ENCODE measurements around the gene CRKL.
A peak's percentile ranks its signal among the peaks of the same experiment; 100 is the strongest.

The CRKL gene

DNA sequence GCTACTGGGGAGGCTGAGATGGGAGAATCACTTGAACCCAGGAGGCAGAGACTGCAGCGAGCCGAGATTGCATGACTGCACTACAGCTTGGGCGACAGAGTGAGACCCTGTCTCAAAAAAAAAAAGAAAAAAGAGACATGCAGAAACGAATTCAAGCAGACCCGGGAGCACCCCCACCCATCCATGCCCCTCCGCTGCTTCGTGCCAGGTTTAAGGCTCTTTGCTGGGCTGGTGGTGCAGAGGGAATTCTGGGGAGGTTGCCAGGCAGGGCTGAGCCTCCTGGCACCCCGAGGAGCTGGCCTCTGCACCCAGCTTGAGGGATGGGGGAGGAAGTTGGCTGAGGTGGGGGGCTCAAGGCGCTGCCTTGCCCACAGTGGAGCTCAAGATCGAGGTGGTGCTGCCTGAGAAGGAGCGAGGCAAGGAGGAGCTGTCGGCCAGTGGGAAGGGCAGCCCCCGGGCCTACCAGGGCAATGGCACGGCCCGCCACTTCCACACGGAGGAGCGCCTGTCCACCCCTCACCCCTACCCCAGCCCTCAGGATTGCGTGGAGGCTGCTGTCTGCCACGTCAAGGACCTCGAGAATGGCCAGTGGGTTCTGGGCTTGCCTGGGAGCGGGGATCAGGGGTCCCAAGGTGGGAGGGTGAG, 55.8 kb downstream of the CRKL start:
- TF ChIP-seq, protein P1, sequence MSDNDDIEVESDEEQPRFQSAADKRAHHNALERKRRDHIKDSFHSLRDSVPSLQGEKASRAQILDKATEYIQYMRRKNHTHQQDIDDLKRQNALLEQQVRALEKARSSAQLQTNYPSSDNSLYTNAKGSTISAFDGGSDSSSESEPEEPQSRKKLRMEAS (IDR thresholded peaks at IDR 0.05), result no peak

DNA sequence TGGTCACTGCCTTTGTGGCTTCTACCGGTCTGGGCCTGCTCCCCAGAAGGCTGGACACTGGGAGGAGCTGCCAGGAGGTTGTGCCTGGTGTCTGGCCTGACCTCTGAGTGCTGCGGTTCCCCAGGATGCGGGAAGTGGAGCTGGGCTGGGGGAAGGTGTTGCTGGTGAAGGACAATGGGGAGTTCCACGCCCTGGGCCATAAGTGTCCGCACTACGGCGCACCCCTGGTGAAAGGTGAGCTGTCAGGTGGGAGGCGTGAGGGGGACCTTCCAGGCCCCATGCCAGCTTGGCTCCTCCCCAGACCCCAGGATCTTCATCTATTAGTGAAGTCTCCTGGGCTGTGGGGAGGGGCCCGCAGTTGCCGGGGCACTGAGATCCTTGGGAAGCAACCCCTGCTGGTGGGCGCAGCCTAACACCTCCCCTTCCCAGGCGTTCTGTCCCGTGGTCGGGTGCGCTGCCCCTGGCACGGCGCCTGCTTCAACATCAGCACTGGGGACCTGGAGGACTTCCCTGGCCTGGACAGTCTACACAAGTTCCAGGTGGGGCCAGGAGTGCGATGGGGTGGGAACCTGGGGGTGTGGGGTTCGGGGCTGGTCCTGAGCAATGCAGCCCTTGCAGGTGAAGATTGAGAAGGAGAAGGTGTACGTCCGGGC, 56.6 kb downstream of the CRKL start:
- TF ChIP-seq ZBTB7A (IDR thresholded peaks at IDR 0.05; ENCODE audit: low read depth) (0 out of 2 replicates have a peak, but pooled peaks have one; percentile 36), CEBPB (IDR thresholded peaks at IDR 0.05) (no peak)

DNA sequence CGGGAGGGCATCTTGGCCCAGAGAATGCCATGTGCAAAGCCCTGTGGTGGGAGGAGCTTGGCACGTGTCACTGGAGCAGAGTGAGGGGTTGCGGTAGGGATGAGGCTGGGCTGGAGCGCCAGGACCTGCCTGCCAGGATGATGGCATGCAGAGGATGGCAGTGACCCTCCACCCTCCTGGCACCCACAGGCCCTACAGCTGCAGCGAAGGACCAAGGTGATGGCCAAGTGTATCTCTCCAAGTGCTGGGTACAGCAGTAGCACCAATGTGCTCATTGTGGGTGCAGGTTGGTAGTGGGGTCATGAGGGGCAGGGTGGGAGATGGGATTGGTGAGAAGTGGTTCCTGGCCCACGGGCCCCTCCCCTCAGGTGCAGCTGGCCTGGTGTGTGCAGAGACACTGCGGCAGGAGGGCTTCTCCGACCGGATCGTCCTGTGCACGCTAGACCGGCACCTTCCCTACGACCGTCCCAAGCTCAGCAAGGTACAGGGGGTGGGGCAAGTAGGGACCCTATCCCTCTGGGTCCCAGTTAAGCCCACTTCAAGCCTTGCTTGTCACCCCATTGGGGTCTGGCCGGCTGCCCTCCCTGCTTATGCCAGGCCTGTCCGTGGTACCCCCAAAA, 57.2 kb downstream of the CRKL start:
- no peak for TF ChIP-seq YY1 (IDR thresholded peaks at IDR 0.05; ENCODE audit: low read depth)
- TF ChIP-seq CREB1 (IDR thresholded peaks at IDR 0.05; ENCODE audit: low read depth), result no peak
- TF ChIP-seq EP300 (IDR thresholded peaks at IDR 0.05; ENCODE audit: borderline replicate concordance), result no peak
- TF ChIP-seq TAF1 (IDR thresholded peaks at IDR 0.05; ENCODE audit: low read depth), result no peak
- TF ChIP-seq FOXM1 (IDR thresholded peaks at IDR 0.05; ENCODE audit: borderline replicate concordance, low read depth), result no peak
- no peak for TF ChIP-seq EGR1 (IDR thresholded peaks at IDR 0.05)
- TF ChIP-seq, protein P2, sequence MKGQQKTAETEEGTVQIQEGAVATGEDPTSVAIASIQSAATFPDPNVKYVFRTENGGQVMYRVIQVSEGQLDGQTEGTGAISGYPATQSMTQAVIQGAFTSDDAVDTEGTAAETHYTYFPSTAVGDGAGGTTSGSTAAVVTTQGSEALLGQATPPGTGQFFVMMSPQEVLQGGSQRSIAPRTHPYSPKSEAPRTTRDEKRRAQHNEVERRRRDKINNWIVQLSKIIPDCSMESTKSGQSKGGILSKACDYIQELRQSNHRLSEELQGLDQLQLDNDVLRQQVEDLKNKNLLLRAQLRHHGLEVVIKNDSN (IDR thresholded peaks at IDR 0.05), result no peak
- no peak for TF ChIP-seq ZBTB7A (IDR thresholded peaks at IDR 0.05; ENCODE audit: low read depth)

DNA sequence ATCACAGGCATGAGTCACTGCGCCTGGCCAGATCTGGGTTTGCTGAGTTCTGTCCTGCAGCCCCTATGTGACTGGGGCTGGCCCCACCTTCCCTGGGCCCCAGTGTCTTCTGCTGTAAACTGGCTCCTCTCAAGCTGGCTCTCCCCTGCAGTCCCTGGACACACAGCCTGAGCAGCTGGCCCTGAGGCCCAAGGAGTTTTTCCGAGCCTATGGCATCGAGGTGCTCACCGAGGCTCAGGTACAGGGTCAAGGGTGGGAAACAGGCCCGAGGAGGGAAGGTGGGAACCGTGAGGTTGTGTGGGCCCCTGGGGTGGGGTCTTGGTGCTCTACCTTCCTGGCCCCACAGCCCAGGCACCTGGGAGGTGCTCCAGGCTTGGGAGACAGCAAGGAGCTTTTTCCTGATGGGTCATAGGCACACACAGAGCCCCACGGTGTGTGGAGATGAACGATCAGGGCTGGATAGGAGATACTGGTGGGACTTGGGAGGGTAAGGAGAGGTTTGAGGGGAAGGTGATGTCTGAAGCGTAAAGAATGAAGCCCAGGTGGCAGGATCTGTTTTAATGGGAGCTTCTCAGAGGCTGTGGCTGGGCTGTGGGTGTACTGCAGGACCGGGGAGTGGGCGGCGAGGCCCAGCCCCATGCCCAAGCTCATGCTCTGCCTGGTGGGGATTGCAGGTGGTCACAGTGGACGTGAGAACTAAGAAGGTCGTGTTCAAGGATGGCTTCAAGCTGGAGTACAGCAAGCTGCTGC, 58.5 kb downstream of the CRKL start:
- TF ChIP-seq FOXM1 (IDR thresholded peaks at IDR 0.05; ENCODE audit: borderline replicate concordance, low read depth) (no peak), ZBTB7A (IDR thresholded peaks at IDR 0.05; ENCODE audit: low read depth) (no peak), CREB1 (IDR thresholded peaks at IDR 0.05; ENCODE audit: low read depth) (no peak), EGR1 (IDR thresholded peaks at IDR 0.05) (no peak), NFIC (IDR thresholded peaks at IDR 0.05) (no peak), RAD21 (IDR thresholded peaks at IDR 0.05; ENCODE audit: low read depth) (no peak), TCF12 (IDR thresholded peaks at IDR 0.05; ENCODE audit: low read depth) (no peak), EP300 (IDR thresholded peaks at IDR 0.05; ENCODE audit: borderline replicate concordance) (no peak), CEBPB (IDR thresholded peaks at IDR 0.05) (no peak)
- TF ChIP-seq, protein P3, sequence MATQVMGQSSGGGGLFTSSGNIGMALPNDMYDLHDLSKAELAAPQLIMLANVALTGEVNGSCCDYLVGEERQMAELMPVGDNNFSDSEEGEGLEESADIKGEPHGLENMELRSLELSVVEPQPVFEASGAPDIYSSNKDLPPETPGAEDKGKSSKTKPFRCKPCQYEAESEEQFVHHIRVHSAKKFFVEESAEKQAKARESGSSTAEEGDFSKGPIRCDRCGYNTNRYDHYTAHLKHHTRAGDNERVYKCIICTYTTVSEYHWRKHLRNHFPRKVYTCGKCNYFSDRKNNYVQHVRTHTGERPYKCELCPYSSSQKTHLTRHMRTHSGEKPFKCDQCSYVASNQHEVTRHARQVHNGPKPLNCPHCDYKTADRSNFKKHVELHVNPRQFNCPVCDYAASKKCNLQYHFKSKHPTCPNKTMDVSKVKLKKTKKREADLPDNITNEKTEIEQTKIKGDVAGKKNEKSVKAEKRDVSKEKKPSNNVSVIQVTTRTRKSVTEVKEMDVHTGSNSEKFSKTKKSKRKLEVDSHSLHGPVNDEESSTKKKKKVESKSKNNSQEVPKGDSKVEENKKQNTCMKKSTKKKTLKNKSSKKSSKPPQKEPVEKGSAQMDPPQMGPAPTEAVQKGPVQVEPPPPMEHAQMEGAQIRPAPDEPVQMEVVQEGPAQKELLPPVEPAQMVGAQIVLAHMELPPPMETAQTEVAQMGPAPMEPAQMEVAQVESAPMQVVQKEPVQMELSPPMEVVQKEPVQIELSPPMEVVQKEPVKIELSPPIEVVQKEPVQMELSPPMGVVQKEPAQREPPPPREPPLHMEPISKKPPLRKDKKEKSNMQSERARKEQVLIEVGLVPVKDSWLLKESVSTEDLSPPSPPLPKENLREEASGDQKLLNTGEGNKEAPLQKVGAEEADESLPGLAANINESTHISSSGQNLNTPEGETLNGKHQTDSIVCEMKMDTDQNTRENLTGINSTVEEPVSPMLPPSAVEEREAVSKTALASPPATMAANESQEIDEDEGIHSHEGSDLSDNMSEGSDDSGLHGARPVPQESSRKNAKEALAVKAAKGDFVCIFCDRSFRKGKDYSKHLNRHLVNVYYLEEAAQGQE (IDR thresholded peaks at IDR 0.05; ENCODE audit: low read depth), result no peak
- TF ChIP-seq, protein P1 (IDR thresholded peaks at IDR 0.05), result no peak

DNA sequence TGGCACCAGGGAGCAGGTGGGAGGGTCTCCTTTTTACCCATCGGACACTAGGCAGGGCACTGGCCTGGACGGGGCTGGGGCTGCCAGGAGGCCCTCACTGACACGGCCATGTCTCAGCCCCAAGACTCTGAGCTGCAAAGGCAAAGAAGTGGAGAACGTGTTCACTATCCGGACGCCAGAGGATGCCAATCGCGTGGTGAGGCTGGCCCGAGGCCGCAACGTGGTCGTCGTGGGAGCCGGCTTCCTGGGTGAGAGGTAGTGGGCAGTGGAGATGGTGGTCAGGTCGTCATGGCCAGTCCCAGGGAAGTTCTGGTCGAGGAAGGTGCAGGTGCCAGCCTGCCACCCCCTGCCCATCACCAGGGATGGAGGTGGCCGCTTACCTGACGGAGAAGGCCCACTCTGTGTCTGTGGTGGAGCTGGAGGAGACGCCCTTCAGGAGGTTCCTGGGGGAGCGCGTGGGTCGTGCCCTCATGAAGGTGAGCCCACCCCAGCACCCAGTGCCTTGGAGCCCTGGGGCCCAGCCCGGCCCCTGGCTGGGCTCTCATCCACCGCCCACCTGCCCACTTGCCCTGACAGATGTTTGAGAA, 59.2 kb downstream of the CRKL start:
- no peak for TF ChIP-seq CEBPB (IDR thresholded peaks at IDR 0.05)
- no peak for TF ChIP-seq YY1 (IDR thresholded peaks at IDR 0.05; ENCODE audit: low read depth)
- no peak for TF ChIP-seq TAF1 (IDR thresholded peaks at IDR 0.05; ENCODE audit: low read depth)
- TF ChIP-seq, protein P2 (IDR thresholded peaks at IDR 0.05), result no peak
- TF ChIP-seq, protein P1 (IDR thresholded peaks at IDR 0.05), result no peak
- TF ChIP-seq EGR1 (IDR thresholded peaks at IDR 0.05), result no peak
- no peak for TF ChIP-seq NFIC (IDR thresholded peaks at IDR 0.05)
- no peak for TF ChIP-seq ZBTB7A (IDR thresholded peaks at IDR 0.05; ENCODE audit: low read depth)
- no peak for TF ChIP-seq FOXM1 (IDR thresholded peaks at IDR 0.05; ENCODE audit: borderline replicate concordance, low read depth)
- TF ChIP-seq EP300 (IDR thresholded peaks at IDR 0.05; ENCODE audit: borderline replicate concordance), result no peak

DNA sequence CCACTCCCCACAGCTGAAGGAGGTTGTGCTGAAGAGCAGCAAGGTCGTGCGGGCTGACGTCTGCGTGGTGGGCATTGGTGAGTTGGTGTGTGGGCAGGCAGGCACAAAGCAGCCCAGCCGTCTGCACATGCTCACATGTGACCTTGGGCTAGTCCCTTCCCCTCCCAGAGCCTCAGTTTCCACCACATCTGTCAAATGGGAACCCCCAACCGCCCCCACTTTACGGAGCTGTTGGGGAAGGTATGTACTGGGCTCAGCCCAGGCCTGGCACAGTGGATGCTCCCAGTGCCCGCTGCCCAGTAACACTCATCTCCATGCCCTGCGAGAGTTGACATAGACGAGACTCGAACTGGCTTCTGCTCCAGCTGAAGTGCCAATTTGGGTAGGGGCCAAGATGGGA, 59.8 kb downstream of the CRKL start:
- TF ChIP-seq CREB1 (IDR thresholded peaks at IDR 0.05; ENCODE audit: low read depth) (no peak), TCF12 (IDR thresholded peaks at IDR 0.05; ENCODE audit: low read depth) (no peak), FOXM1 (IDR thresholded peaks at IDR 0.05; ENCODE audit: borderline replicate concordance, low read depth) (no peak), EGR1 (IDR thresholded peaks at IDR 0.05) (no peak), EP300 (IDR thresholded peaks at IDR 0.05; ENCODE audit: borderline replicate concordance) (no peak), TEAD4 (IDR thresholded peaks at IDR 0.05) (no peak), YY1 (IDR thresholded peaks at IDR 0.05; ENCODE audit: low read depth) (no peak), ZBTB7A (IDR thresholded peaks at IDR 0.05; ENCODE audit: low read depth) (no peak), RAD21 (IDR thresholded peaks at IDR 0.05; ENCODE audit: low read depth) (no peak), TAF1 (IDR thresholded peaks at IDR 0.05; ENCODE audit: low read depth) (no peak)
- TF ChIP-seq, protein P2 (IDR thresholded peaks at IDR 0.05), result no peak
- TF ChIP-seq, protein P3 (IDR thresholded peaks at IDR 0.05; ENCODE audit: low read depth), result no peak
